ENCODE results near the gene DSPP. TPM values are rescaled to one million over a fixed set of nuclear protein-coding genes. Genes with fewer than 3 reads are reported as not detected.

DSPP gene
- total and polyA plus RNA-seq, 5 donors from 2014 or later = not detected

DNA sequence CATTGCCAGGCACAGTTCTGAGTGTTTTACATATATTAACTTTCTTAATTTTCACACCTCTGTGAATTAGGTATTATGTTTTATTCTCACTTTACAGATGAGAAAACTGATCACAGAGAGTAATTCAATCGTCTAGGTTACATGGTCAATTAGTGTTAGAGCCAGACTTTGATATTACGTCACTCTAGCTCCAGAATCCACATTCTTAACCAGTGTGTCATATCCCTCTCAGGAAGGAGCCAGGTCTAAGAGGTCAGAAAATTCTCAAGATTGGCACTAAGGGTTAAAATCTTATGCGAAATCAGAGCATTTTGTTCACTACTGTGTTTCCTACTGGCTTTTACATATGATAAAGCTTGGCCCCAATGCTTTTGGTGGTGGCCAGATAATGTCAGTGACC lies 49.2 kb downstream of the DSPP start:
- H3K27me3 ChIP-seq (ENCODE audit: control insufficient read depth, insufficient read depth, low read length) = no peaks in the 10 kb centered on the region
- ATAC-seq (ENCODE audit: low read depth in 2 of 2) = no peak
- no peaks in the 10 kb centered on the region for H3K4me1 ChIP-seq (ENCODE audit: control insufficient read depth, insufficient read depth, low read length, poor library complexity, severe bottlenecking)

GRCh38 chr4:87659247-87659931 lies 51.1 kb downstream of the DSPP start:
- no peaks in the 10 kb centered on the region for H3K36me3 ChIP-seq (ENCODE audit: control insufficient read depth, insufficient read depth, low read length)
- no peaks in the 10 kb centered on the region for H3K27me3 ChIP-seq (ENCODE audit: control insufficient read depth, insufficient read depth, low read length)
- no peaks in the 10 kb centered on the region for H3K4me1 ChIP-seq (ENCODE audit: control insufficient read depth, insufficient read depth, low read length, poor library complexity, severe bottlenecking)
- H3K4me3 ChIP-seq (ENCODE audit: low read depth, low read length) = no peak overlapping the region
- Mint-ChIP-seq H3K36me3 (no peaks in the 10 kb centered on the region), H3K4me1 (no peaks in the 10 kb centered on the region), H3K27me3 (no peaks in the 10 kb centered on the region), H3K27ac (no peak overlapping the region), H3K4me3 (no peak overlapping the region), H3K9me3 (peaks cover 0 to 3% (median 0%) of the 10 kb centered on the region in 7 donors)
- H3K27ac ChIP-seq (ENCODE audit: insufficient read depth, low read length, poor library complexity, severe bottlenecking) = no peak overlapping the region
- DNase-seq = no peak
- no peak for ATAC-seq (ENCODE audit: low read depth in 2 of 2)
- H3K9me3 ChIP-seq (ENCODE audit: control insufficient read depth in 2 of 2, low read length in 2 of 2) = no peaks in the 10 kb centered on the region

More for the DNA sequence above, 49.2 kb downstream of the DSPP start:
- no peak overlapping the region for H3K27ac Mint-ChIP-seq
- H3K4me3 Mint-ChIP-seq = no peak overlapping the region
- H3K4me1 Mint-ChIP-seq = no peaks in the 10 kb centered on the region
- Histone ChIP-seq H3K27ac (ENCODE audit: insufficient read depth, low read length, poor library complexity, severe bottlenecking) (no peak overlapping the region), H3K4me3 (ENCODE audit: low read depth, low read length) (no peak overlapping the region), H3K36me3 (ENCODE audit: control insufficient read depth, insufficient read depth, low read length) (no peaks in the 10 kb centered on the region), H3K9me3 (ENCODE audit: control insufficient read depth in 2 of 2, low read length in 2 of 2) (no peaks in the 10 kb centered on the region)
- H3K9me3 Mint-ChIP-seq = peaks cover 0 to 3% (median 0%) of the 10 kb centered on the region in 7 donors
- no peak for DNase-seq
- no peaks in the 10 kb centered on the region for H3K36me3 Mint-ChIP-seq
- H3K27me3 Mint-ChIP-seq = no peaks in the 10 kb centered on the region

GRCh38 chr4:87662871-87663270 lies 54.5 kb downstream of the DSPP start:
- H3K4me3 Mint-ChIP-seq = no peak overlapping the region
- Histone ChIP-seq H3K4me1 (ENCODE audit: control insufficient read depth, insufficient read depth, low read length, poor library complexity, severe bottlenecking) (no peaks in the 10 kb centered on the region), H3K27me3 (ENCODE audit: control insufficient read depth, insufficient read depth, low read length) (no peaks in the 10 kb centered on the region), H3K4me3 (ENCODE audit: low read depth, low read length) (no peak overlapping the region), H3K36me3 (ENCODE audit: control insufficient read depth, insufficient read depth, low read length) (no peaks in the 10 kb centered on the region), H3K9me3 (ENCODE audit: control insufficient read depth in 2 of 2, low read length in 2 of 2) (no peaks in the 10 kb centered on the region), H3K27ac (ENCODE audit: insufficient read depth, low read length, poor library complexity, severe bottlenecking) (no peak overlapping the region)
- ATAC-seq (ENCODE audit: low read depth in 2 of 2) (no peak), DNase-seq (no peak)
- H3K9me3 Mint-ChIP-seq = peaks cover 0 to 5% (median 0%) of the 10 kb centered on the region in 7 donors
- no peaks in the 10 kb centered on the region for H3K27me3 Mint-ChIP-seq
- no peak overlapping the region for H3K27ac Mint-ChIP-seq
- H3K4me1 Mint-ChIP-seq = no peaks in the 10 kb centered on the region
- no peaks in the 10 kb centered on the region for H3K36me3 Mint-ChIP-seq

Other genes starting within 250 kb of the DSPP start
- 41.0 TPM for gene HSD17B11, start 217.3 kb upstream of the DSPP start, total RNA-seq
- gene HSD17B11, start 217.3 kb upstream of the DSPP start, polyA plus RNA-seq = 100 to 1,000 TPM in 3 of 4 donors, 10 to 100 TPM in 1; 93.7 to 139 (median 104) TPM
- 12.5 TPM for gene NUDT9, start 186.0 kb upstream of the DSPP start, total RNA-seq
- 10 to 100 TPM; 16.8 to 23.1 (median 21.0) TPM for gene NUDT9, start 186.0 kb upstream of the DSPP start, polyA plus RNA-seq
- gene SPARCL1, start 79.2 kb upstream of the DSPP start, total RNA-seq = not detected
- not detected for gene SPARCL1, start 79.2 kb upstream of the DSPP start, polyA plus RNA-seq
- not detected for gene DMP1, start 41.8 kb downstream of the DSPP start, total RNA-seq
- not detected for gene DMP1, start 41.8 kb downstream of the DSPP start, polyA plus RNA-seq
- not detected for gene IBSP, start 191.0 kb downstream of the DSPP start, total RNA-seq
- not detected for gene IBSP, start 191.0 kb downstream of the DSPP start, polyA plus RNA-seq
- not detected for gene MEPE, start 224.4 kb downstream of the DSPP start, total RNA-seq
- gene MEPE, start 224.4 kb downstream of the DSPP start, polyA plus RNA-seq = not detected

All from CD4-positive, CD25-positive, alpha-beta regulatory T cell (primary cell).